ENCODE results near the gene C1QTNF7. TPM values are rescaled to one million over a fixed set of nuclear protein-coding genes. Genes with fewer than 3 reads are reported as not detected.

The C1QTNF7 gene
- total RNA-seq, 1 experiment from 2014 or later, result 0.04 TPM

DNA sequence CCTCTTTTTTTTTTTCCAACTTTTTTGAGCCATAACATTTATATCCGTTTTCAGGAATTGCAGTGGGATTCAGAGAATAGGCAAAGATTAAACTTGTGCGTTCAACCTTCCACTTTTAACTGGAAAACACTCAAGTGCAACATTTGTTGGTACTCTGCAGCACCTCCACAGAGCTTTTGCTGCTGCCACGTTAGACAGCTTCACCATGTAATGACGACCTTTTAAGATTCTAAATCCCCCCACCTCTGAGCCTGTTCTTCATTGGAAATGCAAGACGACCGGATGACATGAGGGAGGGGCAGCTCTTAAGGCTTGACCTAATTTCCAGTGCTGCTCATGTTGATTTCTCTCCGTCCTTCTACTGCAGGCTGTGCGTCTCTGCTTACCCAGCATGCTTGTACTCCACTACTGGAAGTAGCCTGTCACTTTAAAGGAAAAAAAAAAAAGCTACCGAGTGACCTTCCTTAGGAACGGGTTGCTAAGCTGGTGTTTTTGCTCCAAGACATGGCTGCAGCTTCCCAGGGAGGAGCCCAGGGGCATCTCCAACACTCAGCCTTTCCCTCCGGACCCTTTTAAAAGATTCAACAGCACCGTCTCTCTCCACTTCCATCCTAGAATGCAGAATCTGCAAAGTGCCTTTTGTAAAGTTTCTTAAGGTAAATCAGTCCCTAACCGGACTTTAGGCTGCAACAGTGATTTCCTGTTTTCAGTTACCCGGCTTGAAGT is 41.7 kb downstream of the C1QTNF7 start, which contains the start of gene CC2D2A:
Gene CC2D2A, plus strand, starts transcription at position 481 of the 726 bp plus-strand sequence. CDS start 6,051 bp downstream, outside the sequence.
- TF ChIP-seq, protein P1, sequence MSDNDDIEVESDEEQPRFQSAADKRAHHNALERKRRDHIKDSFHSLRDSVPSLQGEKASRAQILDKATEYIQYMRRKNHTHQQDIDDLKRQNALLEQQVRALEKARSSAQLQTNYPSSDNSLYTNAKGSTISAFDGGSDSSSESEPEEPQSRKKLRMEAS (CRISPR knock-in tag; IDR thresholded peaks at IDR 0.05), result no peak
- TF ChIP-seq, protein P2, sequence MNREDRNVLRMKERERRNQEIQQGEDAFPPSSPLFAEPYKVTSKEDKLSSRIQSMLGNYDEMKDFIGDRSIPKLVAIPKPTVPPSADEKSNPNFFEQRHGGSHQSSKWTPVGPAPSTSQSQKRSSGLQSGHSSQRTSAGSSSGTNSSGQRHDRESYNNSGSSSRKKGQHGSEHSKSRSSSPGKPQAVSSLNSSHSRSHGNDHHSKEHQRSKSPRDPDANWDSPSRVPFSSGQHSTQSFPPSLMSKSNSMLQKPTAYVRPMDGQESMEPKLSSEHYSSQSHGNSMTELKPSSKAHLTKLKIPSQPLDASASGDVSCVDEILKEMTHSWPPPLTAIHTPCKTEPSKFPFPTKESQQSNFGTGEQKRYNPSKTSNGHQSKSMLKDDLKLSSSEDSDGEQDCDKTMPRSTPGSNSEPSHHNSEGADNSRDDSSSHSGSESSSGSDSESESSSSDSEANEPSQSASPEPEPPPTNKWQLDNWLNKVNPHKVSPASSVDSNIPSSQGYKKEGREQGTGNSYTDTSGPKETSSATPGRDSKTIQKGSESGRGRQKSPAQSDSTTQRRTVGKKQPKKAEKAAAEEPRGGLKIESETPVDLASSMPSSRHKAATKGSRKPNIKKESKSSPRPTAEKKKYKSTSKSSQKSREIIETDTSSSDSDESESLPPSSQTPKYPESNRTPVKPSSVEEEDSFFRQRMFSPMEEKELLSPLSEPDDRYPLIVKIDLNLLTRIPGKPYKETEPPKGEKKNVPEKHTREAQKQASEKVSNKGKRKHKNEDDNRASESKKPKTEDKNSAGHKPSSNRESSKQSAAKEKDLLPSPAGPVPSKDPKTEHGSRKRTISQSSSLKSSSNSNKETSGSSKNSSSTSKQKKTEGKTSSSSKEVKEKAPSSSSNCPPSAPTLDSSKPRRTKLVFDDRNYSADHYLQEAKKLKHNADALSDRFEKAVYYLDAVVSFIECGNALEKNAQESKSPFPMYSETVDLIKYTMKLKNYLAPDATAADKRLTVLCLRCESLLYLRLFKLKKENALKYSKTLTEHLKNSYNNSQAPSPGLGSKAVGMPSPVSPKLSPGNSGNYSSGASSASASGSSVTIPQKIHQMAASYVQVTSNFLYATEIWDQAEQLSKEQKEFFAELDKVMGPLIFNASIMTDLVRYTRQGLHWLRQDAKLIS (CRISPR knock-in tag; IDR thresholded peaks at IDR 0.05; ENCODE audit: borderline replicate concordance), result no peak
- TF ChIP-seq FOXK1 (CRISPR knock-in tag; IDR thresholded peaks at IDR 0.05), result no peak
- no peak for TF ChIP-seq FOXJ3 (CRISPR knock-in tag; IDR thresholded peaks at IDR 0.05; ENCODE audit: borderline replicate concordance)
- TF ChIP-seq CREB1 (CRISPR knock-in tag; IDR thresholded peaks at IDR 0.05), result no peak
- TF ChIP-seq, protein P3, sequence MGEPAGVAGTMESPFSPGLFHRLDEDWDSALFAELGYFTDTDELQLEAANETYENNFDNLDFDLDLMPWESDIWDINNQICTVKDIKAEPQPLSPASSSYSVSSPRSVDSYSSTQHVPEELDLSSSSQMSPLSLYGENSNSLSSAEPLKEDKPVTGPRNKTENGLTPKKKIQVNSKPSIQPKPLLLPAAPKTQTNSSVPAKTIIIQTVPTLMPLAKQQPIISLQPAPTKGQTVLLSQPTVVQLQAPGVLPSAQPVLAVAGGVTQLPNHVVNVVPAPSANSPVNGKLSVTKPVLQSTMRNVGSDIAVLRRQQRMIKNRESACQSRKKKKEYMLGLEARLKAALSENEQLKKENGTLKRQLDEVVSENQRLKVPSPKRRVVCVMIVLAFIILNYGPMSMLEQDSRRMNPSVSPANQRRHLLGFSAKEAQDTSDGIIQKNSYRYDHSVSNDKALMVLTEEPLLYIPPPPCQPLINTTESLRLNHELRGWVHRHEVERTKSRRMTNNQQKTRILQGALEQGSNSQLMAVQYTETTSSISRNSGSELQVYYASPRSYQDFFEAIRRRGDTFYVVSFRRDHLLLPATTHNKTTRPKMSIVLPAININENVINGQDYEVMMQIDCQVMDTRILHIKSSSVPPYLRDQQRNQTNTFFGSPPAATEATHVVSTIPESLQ (CRISPR knock-in tag; IDR thresholded peaks at IDR 0.05), result no peak
- TF ChIP-seq, protein P4, sequence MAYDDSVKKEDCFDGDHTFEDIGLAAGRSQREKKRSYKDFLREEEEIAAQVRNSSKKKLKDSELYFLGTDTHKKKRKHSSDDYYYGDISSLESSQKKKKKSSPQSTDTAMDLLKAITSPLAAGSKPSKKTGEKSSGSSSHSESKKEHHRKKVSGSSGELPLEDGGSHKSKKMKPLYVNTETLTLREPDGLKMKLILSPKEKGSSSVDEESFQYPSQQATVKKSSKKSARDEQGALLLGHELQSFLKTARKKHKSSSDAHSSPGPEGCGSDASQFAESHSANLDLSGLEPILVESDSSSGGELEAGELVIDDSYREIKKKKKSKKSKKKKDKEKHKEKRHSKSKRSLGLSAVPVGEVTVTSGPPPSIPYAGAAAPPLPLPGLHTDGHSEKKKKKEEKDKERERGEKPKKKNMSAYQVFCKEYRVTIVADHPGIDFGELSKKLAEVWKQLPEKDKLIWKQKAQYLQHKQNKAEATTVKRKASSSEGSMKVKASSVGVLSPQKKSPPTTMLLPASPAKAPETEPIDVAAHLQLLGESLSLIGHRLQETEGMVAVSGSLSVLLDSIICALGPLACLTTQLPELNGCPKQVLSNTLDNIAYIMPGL (CRISPR knock-in tag; IDR thresholded peaks at IDR 0.05), result no peak
- TF ChIP-seq ELF4 (CRISPR knock-in tag; IDR thresholded peaks at IDR 0.05; ENCODE audit: low read depth), result no peak
- no peak for TF ChIP-seq SMAD3 (CRISPR knock-in tag; IDR thresholded peaks at IDR 0.05; ENCODE audit: borderline replicate concordance)
- no peak for TF ChIP-seq RORB (CRISPR knock-in tag; IDR thresholded peaks at IDR 0.05)
- TF ChIP-seq, protein P5, sequence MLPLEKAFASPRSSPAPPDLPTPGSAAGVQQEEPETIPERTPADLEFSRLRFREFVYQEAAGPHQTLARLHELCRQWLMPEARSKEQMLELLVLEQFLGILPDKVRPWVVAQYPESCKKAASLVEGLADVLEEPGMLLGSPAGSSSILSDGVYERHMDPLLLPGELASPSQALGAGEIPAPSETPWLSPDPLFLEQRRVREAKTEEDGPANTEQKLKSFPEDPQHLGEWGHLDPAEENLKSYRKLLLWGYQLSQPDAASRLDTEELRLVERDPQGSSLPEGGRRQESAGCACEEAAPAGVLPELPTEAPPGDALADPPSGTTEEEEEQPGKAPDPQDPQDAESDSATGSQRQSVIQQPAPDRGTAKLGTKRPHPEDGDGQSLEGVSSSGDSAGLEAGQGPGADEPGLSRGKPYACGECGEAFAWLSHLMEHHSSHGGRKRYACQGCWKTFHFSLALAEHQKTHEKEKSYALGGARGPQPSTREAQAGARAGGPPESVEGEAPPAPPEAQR (CRISPR knock-in tag; IDR thresholded peaks at IDR 0.05), result no peak
- TF ChIP-seq KAT7 (CRISPR knock-in tag; IDR thresholded peaks at IDR 0.05; ENCODE audit: borderline replicate concordance), result no peak
- no peak for TF ChIP-seq CREM (CRISPR knock-in tag; IDR thresholded peaks at IDR 0.05)
- TF ChIP-seq ZNF423 (CRISPR knock-in tag; IDR thresholded peaks at IDR 0.05), result no peak
- TF ChIP-seq, protein P6, sequence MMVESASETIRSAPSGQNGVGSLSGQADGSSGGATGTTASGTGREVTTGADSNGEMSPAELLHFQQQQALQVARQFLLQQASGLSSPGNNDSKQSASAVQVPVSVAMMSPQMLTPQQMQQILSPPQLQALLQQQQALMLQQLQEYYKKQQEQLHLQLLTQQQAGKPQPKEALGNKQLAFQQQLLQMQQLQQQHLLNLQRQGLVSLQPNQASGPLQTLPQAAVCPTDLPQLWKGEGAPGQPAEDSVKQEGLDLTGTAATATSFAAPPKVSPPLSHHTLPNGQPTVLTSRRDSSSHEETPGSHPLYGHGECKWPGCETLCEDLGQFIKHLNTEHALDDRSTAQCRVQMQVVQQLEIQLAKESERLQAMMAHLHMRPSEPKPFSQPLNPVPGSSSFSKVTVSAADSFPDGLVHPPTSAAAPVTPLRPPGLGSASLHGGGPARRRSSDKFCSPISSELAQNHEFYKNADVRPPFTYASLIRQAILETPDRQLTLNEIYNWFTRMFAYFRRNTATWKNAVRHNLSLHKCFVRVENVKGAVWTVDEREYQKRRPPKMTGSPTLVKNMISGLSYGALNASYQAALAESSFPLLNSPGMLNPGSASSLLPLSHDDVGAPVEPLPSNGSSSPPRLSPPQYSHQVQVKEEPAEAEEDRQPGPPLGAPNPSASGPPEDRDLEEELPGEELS (CRISPR knock-in tag; IDR thresholded peaks at IDR 0.05), result no peak
- ATAC-seq (peak; percentile 91), DNase-seq (ENCODE audit: low spot score) (no peak)
- no peaks in the 10 kb centered on the region for H3K9me3 Mint-ChIP-seq
- H3K27ac Mint-ChIP-seq, result peak within 1 kb of the TSS; percentile 69; the same call in 1 of the 2 replicates
- CTCF ChIA-PET, result interaction anchor here (0.6 to 2.7 kb wide), 13 partner anchors 8 to 486 kb away, joined by 3 to 19 read pairs (median 3); no protein-coding TSS in a partner anchor
- peak within 1 kb of the TSS; percentile 71 for H3K4me3 Mint-ChIP-seq
- no peaks in the 10 kb centered on the region for H3K27me3 Mint-ChIP-seq (ENCODE audit: low read depth)
- no peaks in the 10 kb centered on the region for H3K36me3 Mint-ChIP-seq
- POLR2A ChIA-PET, result interaction anchor here (0.6 to 1.0 kb wide), 2 partner anchors 9 to 64 kb away, joined by 3 to 7 read pairs; no protein-coding TSS in a partner anchor
- H3K4me1 Mint-ChIP-seq, result peaks cover 46% of the 10 kb centered on the region

Data from WTC11 (cell line).